ENCODE measurements around the gene SEC14L1.

The SEC14L1 gene

DNA sequence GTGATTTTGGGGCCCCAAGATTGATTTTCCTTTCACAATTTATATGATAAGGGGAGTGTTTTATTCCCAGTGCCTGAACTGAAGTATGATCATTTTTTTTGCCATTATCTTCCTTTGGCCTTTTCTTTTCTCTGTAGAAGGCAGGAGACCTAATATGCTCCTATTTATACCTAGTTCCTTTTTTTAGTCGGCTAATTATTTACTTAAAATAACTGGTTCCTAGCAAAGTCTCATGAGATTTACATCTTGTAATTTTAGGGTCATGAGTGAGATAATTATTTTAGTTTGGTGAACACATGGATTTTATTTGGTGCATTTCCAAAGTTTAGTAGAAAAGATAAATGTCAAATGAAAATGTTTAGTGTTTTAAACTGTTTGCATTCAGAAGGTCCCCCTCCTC, 24.8 kb downstream of the SEC14L1 start:
- DNase-seq, result no peak

DNA sequence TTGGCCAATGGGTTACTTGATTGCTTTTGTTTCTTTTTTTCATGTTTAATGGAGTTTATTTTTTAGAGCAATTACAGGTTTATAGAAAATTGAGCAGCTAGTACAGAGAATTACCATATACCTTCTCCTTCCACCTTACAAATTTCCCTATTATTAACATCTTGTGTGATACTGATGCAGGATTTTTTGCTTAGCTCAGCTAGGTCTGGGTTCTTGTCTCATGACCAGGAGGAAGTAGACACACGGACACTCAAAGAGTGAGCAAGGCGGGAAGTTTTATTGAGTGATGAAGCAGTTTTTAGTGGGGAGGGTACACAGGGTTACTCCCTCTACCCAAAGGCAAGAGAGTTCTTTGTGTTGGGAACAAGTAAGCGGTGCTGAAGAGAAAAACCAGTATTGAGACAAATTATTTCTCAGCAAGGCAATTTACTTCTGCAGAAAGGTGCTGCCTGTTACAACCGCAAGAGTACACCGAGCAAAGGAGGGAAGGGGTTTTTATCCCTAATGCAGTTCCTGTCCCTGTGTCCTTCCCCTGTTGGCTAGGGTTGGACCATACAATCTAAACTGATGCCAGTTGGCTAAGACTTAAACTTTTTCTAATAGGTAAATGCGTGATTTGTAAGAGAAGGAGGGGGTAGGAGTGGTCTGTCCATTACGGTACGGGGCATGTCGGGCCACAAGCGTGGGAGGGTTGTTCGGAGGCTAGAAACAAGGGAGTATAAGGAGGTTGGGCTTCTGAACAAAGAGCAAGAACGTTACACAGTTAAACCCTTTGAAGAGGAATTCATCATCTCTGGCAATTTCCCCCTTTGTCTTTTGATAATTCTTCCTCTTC, 26.9 kb downstream of the SEC14L1 start:
- no peak for DNase-seq

- no peak for DNase-seq
Observed at GRCh38 chr17:77173104-77173503, 32.3 kb downstream of the SEC14L1 start.

- DNase-seq, result no peak
Observed at GRCh38 chr17:77174928-77175661, 34.3 kb downstream of the SEC14L1 start.

GRCh38 chr17:77177002-77177741, 36.4 kb downstream of the SEC14L1 start:
- DNase-seq, result no peak

DNA sequence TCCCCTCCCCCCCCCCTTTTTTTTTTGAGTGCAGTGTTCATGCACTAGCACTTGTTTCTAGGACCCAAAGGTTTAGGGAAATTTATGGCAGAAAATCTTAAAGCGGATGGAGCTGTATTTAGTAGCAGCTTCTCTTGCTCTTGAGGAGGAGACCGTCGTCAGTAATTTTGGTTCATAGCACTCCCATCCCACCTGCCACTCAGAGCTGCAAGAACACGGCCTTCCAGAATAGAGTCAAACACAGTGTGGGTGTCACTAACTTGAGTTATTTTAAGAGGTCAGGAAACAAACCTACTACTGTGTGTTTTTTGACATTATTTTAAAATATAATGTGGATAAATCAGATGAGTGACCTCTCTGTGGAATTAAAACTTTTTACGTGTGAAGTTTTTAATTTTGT, 37.3 kb downstream of the SEC14L1 start:
- no peak for DNase-seq

DNA sequence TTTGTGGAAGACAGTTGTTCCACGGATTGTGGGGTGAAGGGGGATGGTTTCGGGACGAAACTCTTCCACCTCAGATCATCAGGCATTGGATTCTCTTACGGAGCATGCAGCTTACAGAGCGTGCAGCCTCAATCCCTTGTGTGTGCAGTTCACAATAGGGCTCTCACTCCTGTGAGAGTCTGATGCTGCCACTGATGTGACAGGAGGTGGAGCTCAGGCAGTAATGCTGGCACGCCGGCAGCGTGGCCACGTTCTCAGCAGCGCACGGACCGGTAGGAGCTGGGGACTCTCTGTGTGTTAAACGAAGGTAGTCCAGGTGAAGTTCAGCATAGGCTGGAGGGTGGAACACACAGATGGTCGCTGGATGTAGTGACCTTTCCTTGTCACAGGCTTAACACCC, 37.8 kb downstream of the SEC14L1 start:
- no peak for DNase-seq

DNA sequence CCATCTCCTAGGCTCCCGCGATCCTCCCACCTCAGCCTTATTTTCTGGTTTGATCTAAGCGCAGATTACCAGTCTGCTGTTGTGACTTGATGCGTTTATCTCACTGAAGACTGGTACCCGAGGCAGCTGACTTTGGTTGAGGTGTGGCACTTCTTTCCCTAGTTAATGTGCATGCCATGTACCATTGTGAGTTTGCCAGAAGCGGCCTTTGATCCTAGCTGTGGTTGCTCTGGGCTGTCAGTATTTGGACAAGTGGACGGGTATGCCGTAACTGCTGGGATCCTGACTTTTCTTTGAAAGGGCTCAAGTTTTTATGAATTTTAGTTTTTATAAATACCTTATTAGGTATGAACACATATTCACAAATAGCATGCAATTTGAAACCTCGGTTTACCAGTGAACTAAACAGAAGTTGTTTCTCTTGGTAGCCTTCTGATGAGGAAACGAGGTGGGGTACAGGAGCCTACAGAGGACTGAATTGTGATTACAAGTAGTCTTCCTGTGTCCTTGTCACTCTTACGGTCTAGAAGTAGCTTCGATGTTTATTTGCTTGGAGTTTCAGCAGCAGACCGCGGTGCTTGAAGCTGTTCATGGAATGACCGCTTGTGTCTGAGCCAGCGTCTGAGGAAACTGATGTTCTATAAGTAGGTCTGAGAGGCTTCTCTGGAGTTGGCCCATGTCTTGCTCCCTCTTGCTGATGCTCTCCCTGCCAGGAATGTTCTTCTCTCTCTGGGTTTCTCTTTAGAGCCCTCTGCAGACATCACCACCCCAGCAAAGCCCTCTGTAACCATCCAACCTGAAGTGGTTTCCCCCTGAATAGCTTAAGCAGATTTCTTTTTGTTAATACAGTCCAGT, 40.0 kb downstream of the SEC14L1 start:
- no peak for DNase-seq

DNA sequence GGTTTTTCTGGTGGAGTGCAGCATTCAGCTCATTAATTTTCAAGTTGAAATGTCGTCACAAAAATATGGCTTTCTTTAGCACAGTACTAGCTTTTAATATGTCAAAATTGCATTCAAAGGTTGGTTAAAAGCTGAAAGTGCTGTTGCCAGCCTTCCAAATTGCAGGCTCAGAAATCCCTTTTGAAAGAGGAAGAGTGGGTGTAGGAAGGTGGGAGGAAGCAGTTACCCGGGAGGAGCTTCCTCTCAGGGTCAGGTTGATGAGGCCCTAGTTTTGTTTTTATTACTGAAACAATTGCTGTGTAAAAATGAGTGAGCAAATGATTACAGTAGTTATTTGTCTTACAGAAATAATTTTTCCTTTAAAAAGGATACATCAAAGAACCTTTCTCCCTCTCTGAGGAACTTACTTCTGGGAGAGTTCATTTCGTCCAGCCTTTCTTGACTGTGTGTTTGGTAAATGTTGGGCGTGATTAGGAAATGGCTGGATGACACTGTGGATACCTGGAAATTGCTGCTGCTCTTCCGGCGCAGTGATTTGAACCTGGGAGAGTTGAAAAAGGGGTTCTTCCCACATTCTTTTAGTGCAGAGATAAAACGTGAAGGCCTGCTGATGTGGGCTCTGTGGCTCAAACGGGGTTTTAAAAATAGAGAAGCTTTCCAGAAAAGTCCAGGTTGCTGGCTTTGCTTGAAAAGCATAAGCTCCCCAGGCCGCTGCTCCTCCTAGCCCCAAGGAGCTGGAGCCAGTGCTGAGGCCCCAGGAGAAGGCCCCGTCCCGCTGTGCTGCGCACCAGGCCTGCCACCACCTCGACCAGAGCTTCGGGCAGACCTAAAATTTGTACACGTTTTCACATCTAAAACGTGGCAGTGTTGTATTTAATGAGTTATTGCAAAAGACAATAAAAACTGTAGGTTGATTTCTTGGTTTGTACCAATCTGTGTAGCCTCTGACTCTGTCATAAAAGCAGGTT, 41.7 kb downstream of the SEC14L1 start:
- no peak for DNase-seq

GRCh38 chr17:77184474-77184873, 43.7 kb downstream of the SEC14L1 start:
- DNase-seq, result no peak

- no peak for DNase-seq
Observed at GRCh38 chr17:77185137-77185536, 44.4 kb downstream of the SEC14L1 start.

DNA sequence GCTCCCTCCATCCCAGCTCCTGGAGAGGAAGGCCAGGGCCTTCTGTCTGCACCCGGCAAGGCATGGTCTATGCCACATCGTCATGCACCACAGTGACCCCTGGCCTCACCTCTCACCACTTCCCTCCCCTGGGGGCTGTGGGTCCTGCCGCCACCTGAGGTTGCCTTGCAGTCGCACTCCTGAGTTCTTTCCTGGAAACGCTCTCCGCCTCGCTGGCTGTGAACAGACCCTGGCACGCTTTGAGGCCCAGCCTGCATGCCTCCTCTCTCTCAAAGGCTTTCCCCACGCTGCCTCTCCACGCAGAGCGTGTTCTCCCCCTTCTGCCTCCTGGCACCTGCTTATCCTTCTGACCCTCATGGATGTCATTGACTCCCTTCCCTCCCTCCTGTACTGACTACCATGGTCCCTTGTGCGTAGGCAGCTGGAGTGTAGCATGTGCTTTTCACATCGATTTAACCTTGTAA, 45.4 kb downstream of the SEC14L1 start:
- DNase-seq, result no peak

GRCh38 chr17:77188084-77189066, 47.6 kb downstream of the SEC14L1 start:
- DNase-seq, result no peak

GRCh38 chr17:77189148-77189547, 48.4 kb downstream of the SEC14L1 start:
- no peak for DNase-seq

DNA sequence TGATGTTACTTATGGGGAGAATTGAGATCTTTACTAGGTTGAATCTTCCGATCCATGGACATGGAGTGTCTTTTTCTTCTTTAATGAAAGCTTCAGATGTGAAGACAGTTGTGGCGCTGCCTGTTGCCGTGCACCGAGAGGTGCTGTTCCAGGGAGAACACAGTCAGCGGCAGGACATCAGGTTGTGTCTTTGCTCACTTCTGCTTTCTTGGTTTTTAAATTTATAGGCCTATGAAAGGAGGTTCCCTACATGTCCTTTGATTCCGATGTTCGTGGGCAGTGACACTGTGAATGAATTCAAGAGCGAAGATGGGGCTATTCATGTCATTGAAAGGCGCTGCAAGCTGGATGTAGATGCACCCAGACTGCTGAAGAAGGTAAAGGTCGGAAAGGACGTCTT, 49.8 kb downstream of the SEC14L1 start:
- DNase-seq, result no peak

DNA sequence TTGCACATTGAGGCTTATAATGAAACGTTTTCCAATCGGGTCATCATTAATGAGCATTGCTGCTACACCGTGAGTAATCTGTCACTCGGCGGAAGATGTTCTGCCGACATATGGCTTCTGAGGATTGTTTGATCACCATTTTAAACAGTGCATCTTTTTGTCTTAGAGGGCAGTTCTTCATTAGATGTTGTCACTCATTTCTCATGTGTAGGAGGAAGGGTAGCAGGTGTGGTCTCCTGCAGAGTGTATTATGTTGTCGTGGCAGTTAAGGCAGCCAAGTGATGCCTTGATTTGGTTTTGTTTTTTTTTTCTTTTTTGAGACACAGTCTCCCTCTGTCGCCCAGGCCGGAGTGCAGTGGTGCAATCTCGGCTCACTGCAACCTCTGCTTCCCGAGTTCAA, 50.5 kb downstream of the SEC14L1 start:
- no peak for DNase-seq

GRCh38 chr17:77193653-77194052, 52.9 kb downstream of the SEC14L1 start:
- DNase-seq, result no peak

GRCh38 chr17:77194179-77194578, 53.4 kb downstream of the SEC14L1 start:
- no peak for DNase-seq

- no peak for DNase-seq
Observed at GRCh38 chr17:77196251-77196650, 55.5 kb downstream of the SEC14L1 start.

GRCh38 chr17:77197115-77197514, 56.3 kb downstream of the SEC14L1 start:
- DNase-seq, result no peak
